Tibial nerve (tissue), 4 donors: ENCODE measurements around the gene ABHD3.

Experiments used
- EP300 ChIP-seq, 2 donors: sonication (generic); formaldehyde crosslinking; IDR thresholded peaks; one replicate each; pipeline ENCODE4 v1.6.1; 2017; ENCODE audit warnings: antibody characterized with exemption in 2 of 2, mild to moderate bottlenecking in 1 of 2
- POLR2A ChIP-seq, 2 donors: fragments of 450-650 bp; IDR thresholded peaks; one replicate each; pipeline ENCODE4 v1.6.1; 2017; ENCODE audit warnings: antibody characterized with exemption in 2 of 2, mild to moderate bottlenecking in 2 of 2, moderate library complexity in 2 of 2
- TF ChIP-seq, protein P1 (sequence below), 5 experiments: fragments of 200-600 bp in 3 of 5; fragments of 450-650 bp in 2 of 5; sonication (generic) in 3 of 5; IDR thresholded peaks; one replicate each; pipeline ENCODE4 v1.5.1; 2016 to 2019; ENCODE audit warnings: antibody characterized with exemption in 5 of 5, mild to moderate bottlenecking in 3 of 5, moderate library complexity in 2 of 5

DNA sequence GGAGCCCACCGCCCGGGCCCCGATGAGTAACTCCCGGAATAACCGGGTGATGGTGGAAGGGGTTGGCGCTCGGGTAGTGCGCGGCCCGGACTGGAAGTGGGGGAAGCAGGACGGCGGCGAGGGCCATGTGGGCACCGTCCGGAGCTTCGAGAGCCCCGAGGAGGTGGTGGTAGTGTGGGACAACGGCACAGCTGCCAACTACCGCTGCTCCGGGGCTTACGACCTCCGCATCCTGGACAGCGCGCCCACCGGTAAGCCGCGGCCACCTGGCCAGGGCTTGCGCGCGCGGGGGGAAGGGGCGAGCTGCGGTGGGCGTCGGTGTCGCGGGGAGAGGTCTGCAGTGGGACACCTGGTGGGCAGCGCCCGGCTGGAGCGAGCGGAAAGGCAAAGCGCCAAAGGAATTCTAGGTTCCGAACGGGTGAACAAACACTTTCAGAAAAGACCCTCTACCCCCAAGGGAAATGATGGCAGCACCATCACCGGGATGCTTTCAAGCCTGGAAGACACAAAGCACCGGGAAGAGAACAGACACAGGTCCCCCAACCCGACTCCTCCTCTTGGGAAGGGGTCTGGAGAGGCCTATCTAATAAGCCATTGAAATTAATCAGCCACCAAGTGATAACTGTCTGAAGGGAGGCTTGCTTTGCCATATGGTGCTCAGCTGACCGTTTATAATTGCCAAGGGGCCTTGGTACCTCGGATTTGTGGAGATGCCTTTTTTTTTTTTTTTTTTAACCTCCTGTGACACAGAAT lies 37.2 kb upstream of the ABHD3 start:
- TF ChIP-seq, protein P1, sequence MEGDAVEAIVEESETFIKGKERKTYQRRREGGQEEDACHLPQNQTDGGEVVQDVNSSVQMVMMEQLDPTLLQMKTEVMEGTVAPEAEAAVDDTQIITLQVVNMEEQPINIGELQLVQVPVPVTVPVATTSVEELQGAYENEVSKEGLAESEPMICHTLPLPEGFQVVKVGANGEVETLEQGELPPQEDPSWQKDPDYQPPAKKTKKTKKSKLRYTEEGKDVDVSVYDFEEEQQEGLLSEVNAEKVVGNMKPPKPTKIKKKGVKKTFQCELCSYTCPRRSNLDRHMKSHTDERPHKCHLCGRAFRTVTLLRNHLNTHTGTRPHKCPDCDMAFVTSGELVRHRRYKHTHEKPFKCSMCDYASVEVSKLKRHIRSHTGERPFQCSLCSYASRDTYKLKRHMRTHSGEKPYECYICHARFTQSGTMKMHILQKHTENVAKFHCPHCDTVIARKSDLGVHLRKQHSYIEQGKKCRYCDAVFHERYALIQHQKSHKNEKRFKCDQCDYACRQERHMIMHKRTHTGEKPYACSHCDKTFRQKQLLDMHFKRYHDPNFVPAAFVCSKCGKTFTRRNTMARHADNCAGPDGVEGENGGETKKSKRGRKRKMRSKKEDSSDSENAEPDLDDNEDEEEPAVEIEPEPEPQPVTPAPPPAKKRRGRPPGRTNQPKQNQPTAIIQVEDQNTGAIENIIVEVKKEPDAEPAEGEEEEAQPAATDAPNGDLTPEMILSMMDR (IDR thresholded peaks at IDR 0.05): no peak
- no peak for TF ChIP-seq POLR2A (IDR thresholded peaks at IDR 0.05)
- TF ChIP-seq EP300 (IDR thresholded peaks at IDR 0.05): no peak
